H9 (cell line): ENCODE data around the gene ERN1. TPM values are rescaled to one million over a fixed set of nuclear protein-coding genes. Genes with fewer than 3 reads are reported as not detected.

Experiments
- DNase-seq: peaks from one replicate; pipeline ENCODE4 v3.0.0-alpha.2; 2017
- H2AFZ ChIP-seq: one replicate; pipeline ENCODE4 v1.6.1; 2013; ENCODE audit warnings: mild to moderate bottlenecking, low read length, control low read depth, moderate library complexity
- H2AK5ac ChIP-seq: 2 replicates; pipeline ENCODE4 v1.6.1; 2013; ENCODE audit warnings: low read length, control low read depth, mixed read lengths; ENCODE audit not compliant: insufficient read length
- H2BK120ac ChIP-seq: one replicate; pipeline ENCODE4 v1.6.1; 2013; ENCODE audit warnings: low read depth, mild to moderate bottlenecking, low read length, control low read depth, inconsistent platforms; ENCODE audit not compliant: poor library complexity, severe bottlenecking
- H2BK12ac ChIP-seq: 2 replicates; pipeline ENCODE4 v1.6.1; 2013; ENCODE audit warnings: low read length, control low read depth, mixed read lengths, low read depth; ENCODE audit not compliant: insufficient read length
- H2BK15ac ChIP-seq: 2 replicates; pipeline ENCODE4 v1.6.1; 2013; ENCODE audit warnings: low read depth, low read length, control low read depth
- H2BK20ac ChIP-seq: one replicate; pipeline ENCODE4 v1.6.1; 2013; ENCODE audit warnings: low read depth, mild to moderate bottlenecking, low read length, control low read depth, inconsistent platforms; ENCODE audit not compliant: poor library complexity, severe bottlenecking
- H2BK5ac ChIP-seq: 2 replicates; pipeline ENCODE4 v1.6.1; 2013; ENCODE audit warnings: low read length, control low read depth, mixed read lengths; ENCODE audit not compliant: insufficient read length
- H3K14ac ChIP-seq: 2 replicates; pipeline ENCODE4 v1.6.1; 2013; ENCODE audit warnings: low read length, control low read depth; ENCODE audit not compliant: insufficient read depth
- H3K18ac ChIP-seq: 2 replicates; pipeline ENCODE4 v1.6.1; 2013; ENCODE audit warnings: low read depth, mild to moderate bottlenecking, mixed read lengths, low read length, control low read depth; ENCODE audit not compliant: insufficient read length
- H3K23ac ChIP-seq: 2 replicates; pipeline ENCODE4 v1.6.1; 2013; ENCODE audit warnings: low read length, control low read depth, mixed read lengths, low read depth; ENCODE audit not compliant: insufficient read length
- H3K23me2 ChIP-seq: 2 replicates; pipeline ENCODE4 v1.6.1; 2013; ENCODE audit warnings: low read depth, mild to moderate bottlenecking, mixed read lengths, low read length, control low read depth; ENCODE audit not compliant: insufficient read length, poor library complexity, severe bottlenecking
- H3K27ac ChIP-seq: 2 replicates; pipeline ENCODE4 v1.5.1; 2013; ENCODE audit warnings: low read length, control low read depth, mixed read lengths, low read depth; ENCODE audit not compliant: insufficient read length
- H3K27me3 ChIP-seq: 2 replicates; pipeline ENCODE4 v1.6.1; 2013; ENCODE audit warnings: low read length, control low read depth, inconsistent platforms; ENCODE audit not compliant: insufficient read depth
- H3K4ac ChIP-seq: 2 replicates; pipeline ENCODE4 v1.6.1; 2013; ENCODE audit warnings: low read depth, mild to moderate bottlenecking, control low read depth, inconsistent platforms, low read length, moderate library complexity
- H3K4me1 ChIP-seq: 2 replicates; pipeline ENCODE4 v1.6.1; 2013; ENCODE audit warnings: low read length, control low read depth, inconsistent platforms; ENCODE audit not compliant: insufficient read depth
- H3K4me2 ChIP-seq: 2 replicates; pipeline ENCODE4 v1.6.1; 2013; ENCODE audit warnings: low read length, control low read depth, mixed read lengths; ENCODE audit not compliant: insufficient read length, insufficient read depth
- H3K56ac ChIP-seq: 2 replicates; pipeline ENCODE4 v1.6.1; 2013; ENCODE audit warnings: low read depth, mild to moderate bottlenecking, mixed read lengths, low read length, control low read depth; ENCODE audit not compliant: insufficient read length
- H3K79me1 ChIP-seq: 2 replicates; pipeline ENCODE4 v1.6.1; 2013; ENCODE audit warnings: low read depth, mild to moderate bottlenecking, moderate library complexity, low read length, control low read depth, inconsistent platforms; ENCODE audit not compliant: insufficient read depth, poor library complexity, severe bottlenecking
- H3K79me2 ChIP-seq: 2 replicates; pipeline ENCODE4 v1.6.1; 2013; ENCODE audit warnings: low read length, control low read depth, inconsistent platforms; ENCODE audit not compliant: insufficient read depth
- H3K9ac ChIP-seq: 2 replicates; pipeline ENCODE4 v1.6.1; 2013; ENCODE audit warnings: low read length, control low read depth, mixed read lengths; ENCODE audit not compliant: insufficient read length; ENCODE audit errors: extremely low read depth
- H3K9me3 ChIP-seq: one replicate; pipeline ENCODE4 v1.6.1; 2013; ENCODE audit warnings: low read depth, low read length, inconsistent platforms; ENCODE audit not compliant: control insufficient read depth
- H3T11ph ChIP-seq: one replicate; pipeline ENCODE4 v1.6.1; 2013; ENCODE audit warnings: mild to moderate bottlenecking, low read length, control low read depth, inconsistent platforms
- H4K20me1 ChIP-seq: one replicate; pipeline ENCODE4 v1.6.1; 2013; ENCODE audit not compliant: control insufficient read depth, insufficient read length, insufficient read depth
- H4K5ac ChIP-seq: 2 replicates; pipeline ENCODE4 v1.6.1; 2013; ENCODE audit warnings: low read depth, mild to moderate bottlenecking, mixed read lengths, low read length, control low read depth; ENCODE audit not compliant: insufficient read length
- H4K8ac ChIP-seq: replicated peaks from 2 replicates; pipeline ENCODE4 v1.6.1; 2013; ENCODE audit warnings: low read length, control low read depth, mixed read lengths, low read depth; ENCODE audit not compliant: insufficient read length
- H4K91ac ChIP-seq: 2 replicates; pipeline ENCODE4 v1.6.1; 2013; ENCODE audit warnings: low read depth, mild to moderate bottlenecking, moderate library complexity, mixed read lengths, low read length, control low read depth; ENCODE audit not compliant: insufficient read length
- H3K27ac Mint-ChIP-seq, 3 experiments: 2 replicates in 2 of 3; 3 replicates in 1 of 3; pipeline ENCODE4 v1.8.0; 2020 to 2021; ENCODE audit warnings: mixed read lengths in 3 of 3, mild to moderate bottlenecking in 1 of 3, moderate library complexity in 1 of 3
- H3K27me3 Mint-ChIP-seq: 2 replicates; pipeline ENCODE4 v1.8.0; 2021; ENCODE audit warnings: low read depth, mild to moderate bottlenecking, moderate library complexity, mixed read lengths
- H3K36me3 Mint-ChIP-seq, 3 experiments: 2 replicates in 2 of 3; 3 replicates in 1 of 3; pipeline ENCODE4 v1.8.0; 2020 to 2021; ENCODE audit warnings: low read depth in 3 of 3, mixed read lengths in 3 of 3; ENCODE audit not compliant: insufficient read depth in 1 of 3
- H3K4me1 Mint-ChIP-seq, 2 experiments: 2 replicates each; pipeline ENCODE4 v1.8.0; 2020; ENCODE audit warnings: mixed read lengths in 2 of 2
- H3K4me3 Mint-ChIP-seq, 2 experiments: 2 replicates in 1 of 2; 3 replicates in 1 of 2; pipeline ENCODE4 v1.8.0; 2020 to 2021; ENCODE audit warnings: mild to moderate bottlenecking in 2 of 2, mixed read lengths in 2 of 2, moderate library complexity in 1 of 2
- H3K9me3 Mint-ChIP-seq, 2 experiments: 2 replicates in 1 of 2; 3 replicates in 1 of 2; pipeline ENCODE4 v1.8.0; 2020; ENCODE audit warnings: mild to moderate bottlenecking in 2 of 2, mixed read lengths in 2 of 2, moderate library complexity in 1 of 2
- WGBS: extraction: QIAGEN DNeasy Blood & Tissue Kit; methylation state at CpG from one replicate; pipeline ENCODE4 v1.1.7; 2013; ENCODE audit warnings: missing lambda C conversion rate, low lambda C conversion rate, mixed read lengths; ENCODE audit not compliant: insufficient read length; ENCODE audit errors: extremely low coverage; 5-methylcytosine and 5-hydroxymethylcytosine counted together
- total RNA-seq: library from RNA; stranded (reverse); gene quantifications from 2 replicates; pipeline ENCODE4 v1.2.1, GENCODE V29; 2021
- TF ChIP-seq, protein P1 (sequence below): fragments of 200-600 bp; sonication (generic); conservative IDR thresholded peaks from 3 replicates; pipeline ENCODE4 v1.8.0; 2021; ENCODE audit warnings: antibody characterized with exemption, mild to moderate bottlenecking

Gene ERN1
- total RNA-seq, 1 experiment from 2014 or later, result 5.0 TPM

DNA sequence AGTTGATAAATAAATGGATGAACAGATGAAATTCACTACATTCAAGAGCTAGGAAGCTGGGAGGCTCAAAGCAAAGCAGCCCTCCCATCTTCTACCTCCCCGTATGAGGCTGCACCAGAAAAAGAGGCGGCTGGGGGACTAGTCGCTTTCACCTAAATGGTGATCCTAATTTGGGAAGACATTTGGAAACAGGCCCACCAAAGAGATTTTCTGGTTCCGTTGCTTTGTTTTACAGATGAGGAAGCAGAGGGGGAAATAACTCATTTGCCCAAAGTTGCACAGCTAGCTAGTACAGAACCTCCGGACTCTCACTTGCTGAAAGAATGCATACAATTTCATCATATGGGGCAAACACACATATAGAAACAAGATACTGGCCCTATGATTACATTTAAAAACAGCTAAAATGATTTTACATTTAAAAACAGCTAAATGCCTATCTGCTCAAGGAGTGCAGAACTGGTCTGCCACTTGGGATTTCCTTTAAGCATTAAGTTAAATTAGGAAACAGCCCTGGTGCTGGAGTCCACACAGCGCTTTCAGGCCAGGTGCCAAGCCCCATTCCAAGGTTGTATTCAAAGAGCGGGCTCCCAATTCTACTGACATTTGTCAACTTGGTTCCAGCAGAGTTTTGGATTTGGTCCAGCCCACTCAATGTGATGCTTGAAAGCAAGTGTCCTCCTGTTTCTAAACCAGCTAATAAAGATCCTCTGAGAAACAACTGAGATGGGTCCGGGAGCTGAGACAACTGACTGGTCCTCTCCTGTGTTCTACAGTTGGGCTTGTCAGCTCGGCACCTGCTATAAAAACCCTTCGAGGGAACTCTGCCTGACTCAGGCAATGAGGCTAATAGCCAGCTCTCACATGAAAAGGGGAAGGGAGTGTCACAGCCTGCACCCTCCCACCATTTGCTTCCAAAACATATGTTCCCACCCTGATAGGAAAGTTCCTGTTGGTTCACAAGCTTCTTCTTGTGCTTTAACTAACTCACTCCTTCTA, 11.7 kb downstream of the ERN1 start:
- Histone ChIP-seq H2AFZ (no peak overlapping the region), H3K4ac (no peak overlapping the region), H3K14ac (no peak overlapping the region), H2BK120ac (no peak overlapping the region), H3K4me2 (no peak overlapping the region), H3K9ac (no peak overlapping the region), H2BK12ac (no peak overlapping the region), H4K5ac (no peak overlapping the region), H3K27me3 (no peaks in the 10 kb centered on the region), H4K20me1 (no peaks in the 10 kb centered on the region), H3K23ac (no peak overlapping the region), H3K79me2 (no peaks in the 10 kb centered on the region), H3T11ph (no peak overlapping the region), H4K91ac (no peak overlapping the region), H4K8ac (no peak overlapping the region), H3K27ac (no peak overlapping the region), H2AK5ac (no peak overlapping the region), H3K56ac (no peak overlapping the region), H3K4me1 (no peaks in the 10 kb centered on the region), H3K79me1 (no peaks in the 10 kb centered on the region), H3K18ac (no peak overlapping the region), H2BK20ac (no peak overlapping the region), H2BK5ac (no peak overlapping the region), H2BK15ac (no peak overlapping the region), H3K23me2 (no peaks in the 10 kb centered on the region), H3K9me3 (no peaks in the 10 kb centered on the region)
- Mint-ChIP-seq H3K9me3 (no peaks in the 10 kb centered on the region), H3K27ac (no peak overlapping the region), H3K27me3 (no peaks in the 10 kb centered on the region), H3K4me3 (no peak overlapping the region), H3K4me1 (peaks cover 0 to 2% of the 10 kb centered on the region in 2 experiments; a peak in 1 of 4 replicates), H3K36me3 (no peaks in the 10 kb centered on the region)
- peak; percentile 21 for DNase-seq
- TF ChIP-seq, protein P1, sequence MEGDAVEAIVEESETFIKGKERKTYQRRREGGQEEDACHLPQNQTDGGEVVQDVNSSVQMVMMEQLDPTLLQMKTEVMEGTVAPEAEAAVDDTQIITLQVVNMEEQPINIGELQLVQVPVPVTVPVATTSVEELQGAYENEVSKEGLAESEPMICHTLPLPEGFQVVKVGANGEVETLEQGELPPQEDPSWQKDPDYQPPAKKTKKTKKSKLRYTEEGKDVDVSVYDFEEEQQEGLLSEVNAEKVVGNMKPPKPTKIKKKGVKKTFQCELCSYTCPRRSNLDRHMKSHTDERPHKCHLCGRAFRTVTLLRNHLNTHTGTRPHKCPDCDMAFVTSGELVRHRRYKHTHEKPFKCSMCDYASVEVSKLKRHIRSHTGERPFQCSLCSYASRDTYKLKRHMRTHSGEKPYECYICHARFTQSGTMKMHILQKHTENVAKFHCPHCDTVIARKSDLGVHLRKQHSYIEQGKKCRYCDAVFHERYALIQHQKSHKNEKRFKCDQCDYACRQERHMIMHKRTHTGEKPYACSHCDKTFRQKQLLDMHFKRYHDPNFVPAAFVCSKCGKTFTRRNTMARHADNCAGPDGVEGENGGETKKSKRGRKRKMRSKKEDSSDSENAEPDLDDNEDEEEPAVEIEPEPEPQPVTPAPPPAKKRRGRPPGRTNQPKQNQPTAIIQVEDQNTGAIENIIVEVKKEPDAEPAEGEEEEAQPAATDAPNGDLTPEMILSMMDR, result no peak
- no CpG with 5 or more reads among the region's 10 CpGs for WGBS
